ENCODE data around the gene APP.

- TF ChIP-seq CTCF (IDR thresholded peaks at IDR 0.05; ENCODE audit: low read length) (no peak), EZH2 (IDR thresholded peaks at IDR 0.05; ENCODE audit: borderline replicate concordance, low read length) (no peak)
Measured at GRCh38 chr21:26171258-26172100, 909 bp upstream of the APP start.
